Osteoblast (primary cell): ENCODE data around the gene ATP2B2. TPM values are rescaled to one million over a fixed set of nuclear protein-coding genes. Genes with fewer than 3 reads are reported as not detected.

Source experiments
- DNase-seq: peaks from one replicate; pipeline ENCODE4 v3.0.0; 2011; ENCODE audit warnings: low spot score, mixed read lengths; ENCODE audit not compliant: insufficient read length; ENCODE audit errors: missing footprints
- H2AFZ ChIP-seq: 2 replicates; pipeline ENCODE4 v1.6.0; 2011; ENCODE audit warnings: mild to moderate bottlenecking, low read length
- H3K27ac ChIP-seq: 2 replicates; pipeline ENCODE4 v1.5.1; 2011; ENCODE audit warnings: mild to moderate bottlenecking, low read depth, low read length, moderate library complexity
- H3K27me3 ChIP-seq: 2 replicates; pipeline ENCODE4 v1.6.0; 2012; ENCODE audit warnings: mild to moderate bottlenecking, control low read depth, inconsistent platforms, low read length, moderate library complexity; ENCODE audit not compliant: insufficient read depth
- H3K36me3 ChIP-seq: 2 replicates; pipeline ENCODE4 v1.5.1; 2011; ENCODE audit warnings: mild to moderate bottlenecking, low read length, control low read depth, moderate library complexity; ENCODE audit not compliant: insufficient read depth
- H3K4me1 ChIP-seq: 2 replicates; pipeline ENCODE4 v1.5.1; 2011; ENCODE audit warnings: mild to moderate bottlenecking, low read length, control low read depth, moderate library complexity; ENCODE audit not compliant: insufficient read depth
- H3K4me2 ChIP-seq: 2 replicates; pipeline ENCODE4 v1.6.0; 2011; ENCODE audit warnings: mild to moderate bottlenecking, low read length; ENCODE audit not compliant: insufficient read depth
- H3K4me3 ChIP-seq: fragments of 200-600 bp; sonication (generic); 3 replicates; pipeline ENCODE4 v1.5.1; 2012; ENCODE audit warnings: mild to moderate bottlenecking, low read length, inconsistent platforms; ENCODE audit not compliant: insufficient read depth
- H3K79me2 ChIP-seq: 2 replicates; pipeline ENCODE4 v1.6.0; 2012; ENCODE audit warnings: mild to moderate bottlenecking, low read length, control low read depth, inconsistent platforms; ENCODE audit not compliant: insufficient read depth
- H3K9me3 ChIP-seq: 2 replicates; pipeline ENCODE4 v1.5.1; 2011; ENCODE audit warnings: low read depth, low read length, control low read depth
- H4K20me1 ChIP-seq: 2 replicates; pipeline ENCODE4 v1.6.0; 2012; ENCODE audit warnings: mild to moderate bottlenecking, low read length, control low read depth; ENCODE audit not compliant: insufficient read depth
- total RNA-seq: library from RNA; depleted of rRNA; stranded (reverse); fragments of >200 nt; gene quantifications from 2 replicates; pipeline ENCODE4 v1.2.3, GENCODE V29; 2012
- TF ChIP-seq, protein P1 (sequence below): IDR thresholded peaks from 2 replicates; pipeline ENCODE4 v1.5.1; 2011; ENCODE audit warnings: mild to moderate bottlenecking, low read depth, low read length, moderate library complexity; ENCODE audit errors: extremely low read depth

Gene ATP2B2
- total RNA-seq, 1 donor, result not detected

DNA sequence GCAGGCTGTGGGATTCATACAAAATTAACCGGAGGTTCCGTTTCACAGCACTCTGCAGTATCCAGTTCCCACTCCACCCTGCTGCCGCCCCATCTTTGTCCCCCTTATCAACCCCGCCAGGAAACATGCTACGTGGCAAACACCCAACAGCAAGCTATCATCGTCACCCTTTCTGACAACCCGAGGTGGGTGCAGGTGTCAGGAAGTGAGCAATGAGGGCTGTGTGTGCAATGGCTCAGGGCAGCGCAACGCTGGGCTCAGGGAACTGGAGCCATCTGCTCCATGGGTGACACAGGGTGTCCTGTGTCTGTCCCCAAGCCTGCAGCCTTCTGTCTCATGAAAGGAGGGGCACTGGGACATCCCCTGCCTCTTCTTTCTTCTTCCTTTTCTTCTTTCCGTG, 60.9 kb downstream of the ATP2B2 start:
- Histone ChIP-seq H4K20me1 (no peaks in the 10 kb centered on the region), H3K4me1 (peaks cover 17% of the 10 kb centered on the region), H3K79me2 (no peaks in the 10 kb centered on the region), H3K4me2 (no peak overlapping the region), H3K4me3 (no peak overlapping the region), H2AFZ (no peak overlapping the region), H3K27ac (no peak overlapping the region), H3K36me3 (no peaks in the 10 kb centered on the region), H3K9me3 (no peaks in the 10 kb centered on the region), H3K27me3 (peaks cover 3% of the 10 kb centered on the region)
- DNase-seq, result no peak
- TF ChIP-seq, protein P1, sequence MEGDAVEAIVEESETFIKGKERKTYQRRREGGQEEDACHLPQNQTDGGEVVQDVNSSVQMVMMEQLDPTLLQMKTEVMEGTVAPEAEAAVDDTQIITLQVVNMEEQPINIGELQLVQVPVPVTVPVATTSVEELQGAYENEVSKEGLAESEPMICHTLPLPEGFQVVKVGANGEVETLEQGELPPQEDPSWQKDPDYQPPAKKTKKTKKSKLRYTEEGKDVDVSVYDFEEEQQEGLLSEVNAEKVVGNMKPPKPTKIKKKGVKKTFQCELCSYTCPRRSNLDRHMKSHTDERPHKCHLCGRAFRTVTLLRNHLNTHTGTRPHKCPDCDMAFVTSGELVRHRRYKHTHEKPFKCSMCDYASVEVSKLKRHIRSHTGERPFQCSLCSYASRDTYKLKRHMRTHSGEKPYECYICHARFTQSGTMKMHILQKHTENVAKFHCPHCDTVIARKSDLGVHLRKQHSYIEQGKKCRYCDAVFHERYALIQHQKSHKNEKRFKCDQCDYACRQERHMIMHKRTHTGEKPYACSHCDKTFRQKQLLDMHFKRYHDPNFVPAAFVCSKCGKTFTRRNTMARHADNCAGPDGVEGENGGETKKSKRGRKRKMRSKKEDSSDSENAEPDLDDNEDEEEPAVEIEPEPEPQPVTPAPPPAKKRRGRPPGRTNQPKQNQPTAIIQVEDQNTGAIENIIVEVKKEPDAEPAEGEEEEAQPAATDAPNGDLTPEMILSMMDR, result no peak

GRCh38 chr3:10444110-10444429, 61.3 kb downstream of the ATP2B2 start:
- H3K4me2 ChIP-seq, result no peak overlapping the region
- H3K27ac ChIP-seq, result no peak overlapping the region
- peaks cover 3% of the 10 kb centered on the region for H3K27me3 ChIP-seq
- TF ChIP-seq, protein P1, result no peak
- H3K79me2 ChIP-seq, result no peaks in the 10 kb centered on the region
- H3K9me3 ChIP-seq, result no peaks in the 10 kb centered on the region
- H3K4me3 ChIP-seq, result no peak overlapping the region
- H3K36me3 ChIP-seq, result no peaks in the 10 kb centered on the region
- no peak overlapping the region for H2AFZ ChIP-seq
- H3K4me1 ChIP-seq, result peaks cover 18% of the 10 kb centered on the region
- DNase-seq, result no peak
- H4K20me1 ChIP-seq, result no peaks in the 10 kb centered on the region

DNA sequence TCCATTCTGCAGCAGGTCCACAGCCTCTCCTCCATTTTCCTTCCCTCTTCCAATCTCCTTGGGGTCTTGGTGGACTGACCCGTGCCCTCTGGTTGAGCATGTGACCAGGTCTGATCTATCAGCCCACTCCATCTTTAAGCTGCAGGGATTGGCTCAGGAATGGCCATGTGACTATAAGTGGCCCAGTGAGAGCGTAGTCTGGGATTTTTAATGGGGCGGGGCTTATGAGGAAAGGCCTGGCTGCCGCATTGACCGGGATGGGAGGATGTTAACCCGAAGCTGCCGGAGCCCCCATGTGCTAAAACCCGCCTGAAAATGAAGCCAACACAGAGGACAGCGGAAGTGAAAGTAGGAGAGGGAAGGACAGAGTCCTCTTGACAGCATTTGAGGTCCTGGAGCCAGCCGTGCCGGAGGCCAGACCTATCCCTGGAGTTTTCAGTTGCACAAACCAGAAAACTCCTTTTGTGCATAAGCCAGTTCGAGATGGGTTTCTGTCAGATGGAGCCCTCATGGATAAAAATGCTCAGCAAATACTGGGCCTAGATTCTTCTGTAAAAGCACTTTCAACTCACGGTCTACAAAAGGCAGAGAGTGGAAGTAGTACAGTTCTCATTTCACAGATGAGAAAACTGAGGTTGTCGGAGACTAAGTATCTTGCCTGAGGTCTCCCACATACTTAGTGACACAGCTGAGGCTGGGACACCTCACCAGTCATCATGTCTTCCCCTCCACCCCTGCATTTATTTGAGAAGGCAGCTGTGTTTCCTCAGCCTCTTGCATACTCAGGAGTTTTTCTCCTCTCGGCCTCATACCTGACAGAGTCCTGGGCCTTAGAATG, 61.9 kb downstream of the ATP2B2 start:
- Histone ChIP-seq H3K36me3 (no peaks in the 10 kb centered on the region), H3K9me3 (no peaks in the 10 kb centered on the region), H2AFZ (no peak overlapping the region), H3K27ac (no peak overlapping the region), H3K4me3 (no peak overlapping the region), H3K27me3 (peaks cover 3% of the 10 kb centered on the region), H3K4me2 (no peak overlapping the region), H3K79me2 (no peaks in the 10 kb centered on the region), H4K20me1 (no peaks in the 10 kb centered on the region), H3K4me1 (peaks cover 24% of the 10 kb centered on the region)
- TF ChIP-seq, protein P1, result no peak
- DNase-seq, result no peak

GRCh38 chr3:10442151-10442795, 63.1 kb downstream of the ATP2B2 start:
- no peaks in the 10 kb centered on the region for H3K36me3 ChIP-seq
- H2AFZ ChIP-seq, result no peak overlapping the region
- peaks cover 3% of the 10 kb centered on the region for H3K27me3 ChIP-seq
- H3K4me3 ChIP-seq, result no peak overlapping the region
- no peak overlapping the region for H3K4me2 ChIP-seq
- DNase-seq, result peak; percentile 91
- peaks cover 36% of the 10 kb centered on the region for H3K4me1 ChIP-seq
- H3K9me3 ChIP-seq, result no peaks in the 10 kb centered on the region
- TF ChIP-seq, protein P1, result no peak
- no peak overlapping the region for H3K27ac ChIP-seq
- no peaks in the 10 kb centered on the region for H4K20me1 ChIP-seq
- H3K79me2 ChIP-seq, result no peaks in the 10 kb centered on the region
